WERI-Rb-1 (cell line): ENCODE measurements around the gene RHOT2.

Experiments
- DNase-seq: peaks from one replicate; pipeline ENCODE4 v3.0.0-alpha.2; 2020
- H3K27ac ChIP-seq: fragments of 250-450 bp; sonication (Bioruptor Pico); 2 replicates; pipeline ENCODE4 v1.5.1; 2020; ENCODE audit warnings: mild to moderate bottlenecking, moderate library complexity
- H3K27me3 ChIP-seq: fragments of 250-450 bp; sonication (Bioruptor Pico); 2 replicates; pipeline ENCODE4 v1.5.1; 2021; ENCODE audit warnings: mild to moderate bottlenecking, low read depth, moderate library complexity; ENCODE audit not compliant: insufficient read depth, severe bottlenecking
- H3K36me3 ChIP-seq: fragments of 250-450 bp; sonication (Bioruptor Pico); 2 replicates; pipeline ENCODE4 v1.5.1; 2020; ENCODE audit warnings: mild to moderate bottlenecking, moderate library complexity
- H3K4me3 ChIP-seq: 2 replicates; pipeline ENCODE4 v1.5.1; 2011; ENCODE audit warnings: low read depth, mild to moderate bottlenecking, control low read depth, low read length
- H3K9me3 ChIP-seq: fragments of 250-450 bp; sonication (Bioruptor Pico); 2 replicates; pipeline ENCODE4 v1.5.1; 2021; ENCODE audit warnings: mild to moderate bottlenecking, moderate library complexity; ENCODE audit not compliant: severe bottlenecking
- CTCF ChIP-seq: IDR thresholded peaks from 2 replicates; pipeline ENCODE4 v1.5.1; 2011; ENCODE audit warnings: low read depth, mild to moderate bottlenecking, control low read depth, inconsistent platforms, low read length

RHOT2 gene

GRCh38 chr16:715477-716199 is 47.7 kb downstream of the RHOT2 start:
- Histone ChIP-seq H3K4me3 (peak overlapping the region; percentile 59), H3K9me3 (no peaks in the 10 kb centered on the region), H3K27me3 (peaks cover 3% of the 10 kb centered on the region), H3K27ac (peak overlapping the region; percentile 21; the same call in 1 of the 2 replicates), H3K36me3 (no peaks in the 10 kb centered on the region; the same call in 1 of the 2 replicates)
- TF ChIP-seq CTCF, result peak; percentile 49
- peak; percentile 46 for DNase-seq

GRCh38 chr16:716200-716568 is 48.3 kb downstream of the RHOT2 start:
- H3K9me3 ChIP-seq, result no peaks in the 10 kb centered on the region
- H3K4me3 ChIP-seq, result peak overlapping the region; percentile 36
- no peaks in the 10 kb centered on the region; the same call in 1 of the 2 replicates for H3K36me3 ChIP-seq
- no peaks in the 10 kb centered on the region for H3K27me3 ChIP-seq
- no peak for DNase-seq
- TF ChIP-seq CTCF, result no peak
- H3K27ac ChIP-seq, result no peak overlapping the region

- Histone ChIP-seq H3K4me3 (no peak overlapping the region), H3K9me3 (no peaks in the 10 kb centered on the region), H3K27ac (no peak overlapping the region), H3K27me3 (no peaks in the 10 kb centered on the region), H3K36me3 (peaks cover 2% of the 10 kb centered on the region; the same call in 1 of the 2 replicates)
- no peak for TF ChIP-seq CTCF
- DNase-seq, result no peak
Observed at GRCh38 chr16:716768-717325, 48.9 kb downstream of the RHOT2 start.

GRCh38 chr16:717450-718245 is 49.7 kb downstream of the RHOT2 start:
- Histone ChIP-seq H3K27ac (no peak overlapping the region; the same call in 1 of the 2 replicates), H3K36me3 (peaks cover 6% of the 10 kb centered on the region; the same call in 1 of the 2 replicates), H3K27me3 (no peaks in the 10 kb centered on the region), H3K9me3 (no peaks in the 10 kb centered on the region), H3K4me3 (no peak overlapping the region)
- DNase-seq, result no peak
- TF ChIP-seq CTCF, result no peak

- H3K27ac ChIP-seq, result no peak overlapping the region; the same call in 1 of the 2 replicates
Observed at GRCh38 chr16:718389-718788, 50.5 kb downstream of the RHOT2 start.

More at GRCh38 chr16:718389-718788, 50.5 kb downstream of the RHOT2 start:
- Histone ChIP-seq H3K9me3 (no peaks in the 10 kb centered on the region), H3K27me3 (no peaks in the 10 kb centered on the region), H3K4me3 (no peak overlapping the region), H3K36me3 (peaks cover 6% of the 10 kb centered on the region)
- DNase-seq, result no peak
- no peak for TF ChIP-seq CTCF
